HuH-7 (cell line): ENCODE measurements around the gene SYCP2.

Experiments used
- DNase-seq: peaks from one replicate; pipeline ENCODE4 v3.0.0; 2011; ENCODE audit warnings: low spot score

Gene SYCP2

DNA sequence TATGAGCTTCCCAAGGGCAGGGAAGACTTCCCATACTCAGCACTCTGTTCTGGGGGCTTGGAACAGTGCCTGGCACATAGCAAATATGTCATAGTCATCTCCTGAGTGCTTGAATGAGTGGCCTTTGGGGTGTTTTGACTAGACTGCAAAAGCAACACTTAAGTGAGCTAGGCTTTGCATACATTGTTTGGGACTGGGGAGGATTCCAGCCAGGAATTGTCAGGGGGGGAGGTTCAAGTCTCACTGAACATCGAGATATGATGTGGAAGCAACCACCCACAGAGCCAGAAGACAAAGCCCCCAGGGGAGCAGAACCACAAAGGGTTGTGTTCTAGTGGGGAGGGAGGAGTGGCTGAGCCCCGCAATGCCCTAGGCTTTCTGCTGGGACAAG, 98.4 kb downstream of the SYCP2 start:
- no peak for DNase-seq

DNA sequence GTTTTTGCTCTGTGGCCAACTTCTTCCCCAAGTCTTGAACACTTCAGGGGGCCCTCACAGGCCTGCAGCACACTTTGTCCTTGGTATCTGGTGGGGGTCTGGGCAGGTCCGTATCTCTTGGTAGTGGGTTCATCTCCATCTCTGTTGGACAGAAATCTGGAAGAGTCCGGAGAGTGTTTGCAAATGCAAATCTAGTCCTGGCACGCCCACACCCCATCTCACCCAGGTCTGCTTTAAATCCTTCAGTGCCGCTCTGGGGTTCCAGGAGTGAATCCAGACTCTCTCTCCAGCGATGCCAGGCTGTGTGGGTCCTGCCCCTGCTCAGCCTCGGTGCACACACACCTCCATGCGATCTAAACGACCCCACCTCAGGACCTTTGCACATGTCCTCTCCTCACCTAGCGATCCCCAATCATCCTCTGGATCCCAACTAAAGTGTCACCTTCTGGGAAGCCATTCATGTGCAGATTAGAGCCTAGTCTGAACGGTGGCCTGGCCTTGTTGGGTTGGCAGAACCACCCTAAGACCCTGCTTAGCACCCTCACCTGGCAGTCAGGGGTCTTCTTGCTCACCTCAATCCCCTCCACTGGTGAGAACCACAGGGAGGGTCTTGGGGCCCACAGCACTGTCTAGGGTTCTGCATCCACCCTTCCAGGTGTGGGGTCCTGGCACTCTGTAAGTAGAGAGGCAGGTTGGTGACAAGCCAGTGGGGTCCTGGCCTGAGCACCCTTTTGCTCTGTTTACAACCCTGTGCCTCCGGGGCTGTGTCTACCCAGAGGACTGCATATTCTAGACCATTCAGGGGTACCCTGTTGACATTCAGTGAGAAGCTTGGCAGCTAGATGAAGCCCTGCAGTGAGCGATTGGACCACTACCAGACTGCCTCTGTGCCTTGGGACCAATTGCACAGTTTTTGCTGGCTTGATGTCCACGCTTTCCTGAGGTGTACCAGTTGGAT, 100.8 kb downstream of the SYCP2 start:
- DNase-seq, result no peak

DNA sequence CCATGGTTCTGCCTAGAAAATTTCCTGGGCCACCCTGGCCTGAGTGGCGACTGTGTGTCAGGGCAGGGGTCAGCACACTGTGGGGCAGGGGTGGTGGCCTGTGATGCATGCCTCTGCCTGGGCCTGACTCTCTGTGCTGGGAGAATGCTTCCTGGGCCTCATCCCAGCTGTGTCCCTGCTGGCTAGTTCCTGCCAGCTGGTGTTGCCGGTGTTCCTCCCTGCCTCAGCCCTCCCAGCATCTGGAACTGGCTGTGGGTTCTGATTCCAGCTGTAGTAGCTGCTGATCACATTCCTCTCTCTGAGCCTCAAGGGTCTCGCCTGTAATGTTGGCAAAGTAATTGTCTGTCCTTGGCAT, 101.5 kb downstream of the SYCP2 start:
- DNase-seq, result no peak

DNA sequence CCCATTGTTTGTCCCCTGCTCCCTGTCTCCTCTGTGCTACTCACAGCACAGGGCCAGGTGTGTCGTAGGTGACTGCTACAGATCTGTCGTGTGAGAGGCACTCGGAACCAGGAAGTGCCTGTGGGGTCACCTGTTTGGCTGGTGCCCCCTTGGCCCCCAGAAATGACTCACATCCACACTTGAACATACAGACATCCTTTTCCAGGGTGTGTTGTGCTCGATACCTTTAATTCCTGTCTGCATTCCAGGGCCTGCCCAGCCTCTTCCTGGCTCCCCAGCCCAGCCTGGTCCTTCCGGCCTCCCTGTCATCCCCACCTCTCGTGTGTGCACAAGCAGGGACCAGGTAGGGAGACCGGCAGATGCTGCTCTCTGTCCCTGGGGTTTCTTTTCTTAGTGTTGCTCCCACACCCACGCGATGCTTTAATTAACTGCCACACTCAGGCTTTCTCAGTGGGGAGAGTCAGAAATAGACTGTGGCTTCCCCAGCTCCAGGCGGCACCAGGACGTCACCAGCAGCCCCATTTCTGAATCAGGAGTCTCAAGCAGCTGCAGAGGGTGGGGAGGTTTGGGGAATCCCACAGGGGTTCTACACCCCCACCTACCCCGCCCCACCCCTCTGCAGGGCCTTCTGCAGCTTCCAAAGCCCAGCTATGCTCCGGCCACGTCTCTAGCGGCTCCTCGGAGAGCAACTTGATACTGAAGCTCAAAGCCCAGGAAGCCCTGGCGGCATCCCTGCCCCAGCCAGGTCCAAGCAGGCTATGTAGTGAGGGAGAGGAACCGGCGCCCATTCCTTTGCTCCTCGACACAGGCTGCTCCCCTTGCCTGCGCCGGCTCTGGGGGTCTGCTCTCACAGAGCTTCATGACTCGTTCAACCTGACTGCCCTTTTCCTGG, 102.2 kb downstream of the SYCP2 start:
- no peak for DNase-seq

DNA sequence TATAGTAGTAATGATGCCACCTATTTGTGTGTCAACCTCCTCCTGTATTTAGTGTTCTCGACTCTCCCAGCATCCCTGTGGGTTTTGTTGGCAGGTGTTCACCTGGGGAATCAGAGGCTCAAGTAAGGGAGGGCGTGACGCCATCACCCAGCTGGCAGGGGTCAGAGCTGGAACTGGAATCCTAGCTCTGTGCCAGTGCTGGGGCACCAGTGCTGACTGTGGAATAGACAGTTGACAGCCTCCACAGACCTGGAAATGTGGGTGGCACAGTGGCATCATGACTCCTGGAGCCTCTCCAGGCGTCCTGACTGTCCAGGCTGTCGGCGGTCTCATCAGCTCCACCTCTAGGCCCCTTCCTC, 102.8 kb downstream of the SYCP2 start:
- no peak for DNase-seq

DNA sequence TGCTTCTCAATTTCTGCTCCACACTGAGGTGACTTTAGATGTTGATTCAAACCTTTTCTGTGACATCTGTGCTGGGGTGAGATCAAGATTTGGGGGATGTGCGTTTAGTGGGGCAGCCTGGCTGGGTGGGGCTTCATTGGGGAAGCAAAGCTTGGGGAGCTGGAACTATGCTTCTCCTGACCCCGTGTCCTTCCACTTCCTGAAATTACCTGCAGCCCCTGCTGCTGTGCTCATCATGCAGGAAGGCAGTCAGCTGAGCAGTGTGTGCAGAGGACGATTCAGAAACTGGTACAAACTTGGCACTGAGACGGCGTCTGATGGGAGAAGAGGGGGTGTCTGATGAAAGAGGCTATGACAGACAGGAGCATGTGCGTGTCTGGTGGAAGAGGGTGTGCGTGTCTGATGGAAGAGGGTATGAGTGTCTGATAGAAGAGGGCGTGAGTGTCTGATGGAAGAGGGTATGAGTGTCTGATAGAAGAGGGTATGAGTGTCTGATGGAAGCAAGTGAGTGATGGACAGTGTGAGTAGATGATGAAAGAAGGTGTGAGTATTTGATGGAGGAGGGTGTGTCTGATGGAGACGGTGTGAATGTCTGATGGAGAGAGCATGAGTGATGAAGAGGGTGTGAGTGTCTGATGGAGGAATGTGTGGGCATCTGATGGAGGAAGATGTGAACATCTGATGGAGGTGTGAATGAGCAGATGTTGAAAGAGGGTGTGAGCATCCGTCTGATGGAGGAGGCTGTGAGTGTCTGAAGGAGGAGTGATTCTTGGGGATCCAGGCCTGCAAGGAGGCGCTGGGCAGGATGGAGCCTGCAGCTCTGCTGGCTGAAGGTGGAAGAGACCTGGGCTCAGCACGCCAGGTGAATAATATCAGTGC, 103.4 kb downstream of the SYCP2 start:
- DNase-seq, result no peak

DNA sequence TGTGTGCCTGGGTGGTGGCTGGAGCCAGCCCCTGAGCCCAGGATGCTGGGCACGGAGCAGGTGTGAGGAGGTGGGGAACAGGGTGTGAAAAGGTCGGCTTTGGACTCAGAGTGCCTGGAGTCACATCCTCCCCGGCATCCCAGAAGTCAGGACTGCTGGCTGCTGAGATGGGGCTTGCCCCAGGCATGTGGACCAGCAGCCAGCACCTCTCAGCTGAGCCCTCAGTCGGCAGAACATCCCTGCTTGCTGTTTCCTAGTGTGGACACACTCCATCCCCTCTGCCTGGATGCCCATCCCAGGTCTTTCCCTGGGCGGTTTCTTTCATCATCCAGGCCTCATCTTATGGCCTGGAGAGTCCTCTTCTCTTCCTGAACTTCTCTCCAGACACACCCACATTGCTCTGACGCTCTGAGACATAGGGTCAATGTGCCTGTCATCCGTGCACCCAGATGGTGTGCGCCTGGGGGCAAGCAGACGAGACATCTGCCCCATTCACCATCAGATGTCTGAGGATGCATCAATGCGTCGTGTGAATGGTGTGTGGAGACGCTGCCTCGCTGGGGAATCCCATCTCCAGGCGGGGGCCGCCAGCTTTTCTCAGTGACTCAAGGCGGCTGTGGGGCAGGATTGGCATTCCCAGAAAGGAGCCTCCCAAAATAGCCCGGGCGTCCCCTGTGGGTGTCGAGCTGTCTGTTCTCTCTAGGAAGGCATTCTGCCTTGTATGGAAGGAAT, 104.2 kb downstream of the SYCP2 start:
- no peak for DNase-seq

DNA sequence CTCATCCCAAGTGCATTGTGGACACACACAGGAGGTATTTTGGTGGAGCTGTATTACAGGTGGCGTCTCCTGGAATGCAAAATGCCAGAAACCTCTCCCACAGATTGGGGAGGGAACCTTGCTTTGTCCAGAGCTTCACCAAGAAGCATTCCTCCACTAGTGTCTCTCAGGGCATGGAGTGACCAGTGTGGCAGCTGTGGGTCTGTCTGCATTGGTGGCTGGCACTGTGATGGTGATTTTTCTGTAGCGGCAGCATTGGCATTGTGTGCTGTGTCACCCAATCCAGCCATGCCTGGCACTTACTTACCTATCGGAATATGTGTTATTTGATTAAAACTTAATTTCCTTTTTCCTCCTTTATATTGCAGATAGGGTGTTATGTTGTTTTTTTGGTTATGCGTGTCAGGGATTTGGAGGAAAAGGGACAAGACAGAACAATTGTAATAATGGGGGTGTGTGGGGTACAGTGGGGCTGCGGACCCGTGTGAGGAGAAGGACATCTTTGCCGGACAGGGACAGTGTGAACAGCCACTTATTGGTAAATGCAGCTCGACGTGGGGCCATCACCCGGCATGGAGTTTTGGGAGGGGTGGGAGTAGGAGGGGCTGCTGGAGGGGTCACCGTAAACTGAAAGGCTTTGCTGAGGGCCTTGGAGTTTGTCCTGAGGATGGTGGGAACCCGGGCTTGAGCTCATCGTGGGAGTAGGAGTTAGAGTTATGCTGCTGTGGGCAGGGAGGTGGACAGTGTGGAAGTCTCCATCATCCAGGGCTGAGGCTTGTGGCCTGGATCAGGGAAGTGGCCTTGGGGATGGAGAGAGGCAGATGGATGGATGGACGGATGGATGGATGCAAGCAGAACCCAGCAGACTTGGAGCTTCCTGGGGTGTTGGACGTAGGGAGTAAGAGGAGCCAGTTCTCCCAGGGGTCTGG, 105.0 kb downstream of the SYCP2 start:
- no peak for DNase-seq

DNA sequence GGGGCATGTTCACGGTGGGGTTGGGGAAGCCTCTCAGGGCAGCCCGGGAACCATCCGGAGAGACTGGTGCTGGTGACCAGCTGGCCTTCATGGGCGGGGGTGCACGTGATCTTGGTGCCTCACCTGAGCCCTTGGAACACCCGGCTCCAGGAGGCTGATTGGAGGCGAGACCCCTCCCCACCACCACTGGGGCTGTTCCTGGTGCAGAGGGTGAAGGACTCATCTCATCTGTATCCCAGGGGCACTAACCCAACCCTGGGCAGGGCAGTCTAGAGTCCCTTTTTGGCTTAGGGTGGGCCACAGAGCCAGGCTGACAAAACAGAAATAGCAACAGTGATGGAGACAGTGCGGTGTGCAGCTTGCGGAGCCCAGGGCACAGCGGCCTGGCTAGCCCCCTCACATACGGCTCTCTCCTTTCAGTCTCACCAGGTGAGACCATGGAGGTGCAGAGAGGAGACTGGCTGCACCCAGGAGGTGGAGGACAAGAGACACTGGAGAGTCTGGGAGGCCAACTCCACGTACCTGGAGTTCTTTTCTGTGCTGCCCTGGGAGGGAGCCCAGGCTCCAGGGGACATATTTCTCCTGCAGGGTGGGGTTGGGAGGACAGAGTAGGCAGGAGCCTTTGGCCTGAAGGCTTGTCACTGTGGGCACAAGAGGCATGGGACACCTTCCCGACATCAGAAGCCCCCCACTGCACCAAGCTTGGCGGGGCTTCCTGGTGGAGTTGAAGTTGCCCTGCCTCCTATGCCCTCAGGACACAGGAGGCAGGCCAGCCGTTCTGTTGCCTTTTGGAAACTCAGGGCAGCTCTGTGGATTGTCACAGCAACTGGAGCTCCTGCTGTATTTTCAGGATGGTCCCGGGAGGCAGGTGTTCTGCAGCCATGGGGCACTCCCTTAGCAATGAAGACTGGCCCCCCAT, 106.0 kb downstream of the SYCP2 start:
- DNase-seq, result no peak

DNA sequence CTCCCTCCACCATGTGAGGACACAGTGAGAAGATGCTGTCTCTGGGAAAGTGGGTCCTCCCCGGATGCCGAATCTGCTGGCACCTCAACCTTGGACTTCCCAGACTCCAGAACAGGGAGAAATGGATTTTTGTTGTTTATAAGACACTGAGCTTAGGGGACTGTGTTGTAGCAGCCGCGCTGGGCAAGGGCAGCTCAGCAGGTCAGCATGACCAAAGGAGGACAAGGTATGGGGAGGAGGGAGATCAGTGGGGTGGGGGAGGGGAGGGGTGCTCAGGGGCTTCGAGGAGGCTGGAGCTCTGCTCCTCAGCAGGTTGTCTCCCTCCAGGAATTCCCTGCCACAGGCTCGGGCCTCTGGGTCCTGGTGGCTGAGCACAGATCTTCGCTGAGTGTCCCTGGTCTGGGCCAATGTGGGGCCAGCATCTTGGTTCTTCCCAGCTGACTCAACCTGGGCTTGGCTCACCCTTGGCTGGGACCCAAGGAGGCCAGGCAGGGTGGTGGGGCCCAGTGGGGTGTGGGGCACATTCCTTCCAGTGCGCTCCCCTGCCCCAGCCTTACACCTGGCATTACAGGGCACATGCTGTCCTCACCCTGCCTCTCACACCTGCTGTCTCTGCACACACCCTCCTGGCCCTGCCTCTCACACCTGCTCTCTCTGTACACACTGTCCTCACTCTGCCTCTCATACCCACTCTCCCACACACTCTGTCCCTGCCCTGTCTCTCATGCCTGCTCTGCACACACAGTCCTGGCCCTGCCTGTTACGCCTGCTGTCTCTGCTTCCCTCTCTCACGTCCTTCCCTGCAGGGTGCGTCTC, 107.3 kb downstream of the SYCP2 start:
- no peak for DNase-seq

DNA sequence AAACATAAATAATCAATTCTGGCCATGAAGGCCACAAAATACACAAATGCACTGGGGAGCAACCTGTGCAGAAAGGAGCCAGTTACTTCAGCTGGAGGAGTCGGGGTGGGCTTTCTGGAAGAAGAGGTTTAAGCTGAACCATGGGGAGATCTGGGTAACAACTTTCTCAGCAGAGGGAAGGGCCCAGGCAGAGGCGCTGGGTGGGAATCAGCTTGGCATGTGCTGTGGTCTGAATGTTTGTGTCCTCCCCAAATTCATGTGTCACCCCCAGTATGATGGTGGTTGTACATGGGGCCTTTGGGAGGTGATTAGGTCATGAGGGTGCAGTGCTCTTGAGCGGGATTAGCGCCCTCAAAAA, 107.9 kb downstream of the SYCP2 start:
- no peak for DNase-seq

DNA sequence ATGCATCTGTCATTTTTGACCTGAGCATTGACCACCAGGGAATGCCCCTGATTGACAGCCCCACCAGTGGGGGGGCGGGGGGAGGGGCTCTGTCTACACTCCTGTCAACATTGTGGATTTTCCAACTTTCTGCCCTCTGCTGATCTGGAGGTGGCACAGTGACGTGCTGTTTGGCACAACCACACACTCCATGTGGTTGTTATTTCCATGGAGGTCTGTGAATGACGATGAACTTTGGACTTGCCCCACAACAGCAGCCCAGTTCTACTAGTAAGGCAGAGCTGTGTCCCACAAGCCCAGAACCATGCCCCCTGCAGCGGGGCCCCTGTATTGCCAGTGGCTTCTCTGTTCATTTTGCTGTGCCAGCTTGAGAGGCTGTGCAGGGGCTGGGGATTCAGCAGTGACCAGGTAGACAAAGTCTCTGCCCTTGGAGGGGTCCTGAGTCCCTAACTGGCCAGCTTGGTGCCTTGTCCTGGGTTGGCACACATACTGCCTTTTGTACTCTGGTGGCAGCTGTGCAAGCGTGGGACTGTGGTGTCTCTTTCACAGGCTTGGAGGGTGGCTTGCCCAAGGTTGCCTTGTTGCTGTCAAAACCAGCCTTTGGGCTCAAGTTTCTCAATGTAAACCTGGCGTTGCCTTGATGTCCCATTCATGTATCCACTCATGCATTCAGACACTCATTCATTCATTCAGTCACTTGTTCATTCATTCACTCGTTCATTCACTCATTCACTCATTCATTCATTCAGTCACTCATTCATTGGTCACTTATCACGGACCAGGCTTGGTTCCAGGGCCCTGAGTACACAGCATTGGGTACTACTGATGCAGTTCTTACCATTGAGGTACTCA, 108.5 kb downstream of the SYCP2 start:
- DNase-seq, result no peak

DNA sequence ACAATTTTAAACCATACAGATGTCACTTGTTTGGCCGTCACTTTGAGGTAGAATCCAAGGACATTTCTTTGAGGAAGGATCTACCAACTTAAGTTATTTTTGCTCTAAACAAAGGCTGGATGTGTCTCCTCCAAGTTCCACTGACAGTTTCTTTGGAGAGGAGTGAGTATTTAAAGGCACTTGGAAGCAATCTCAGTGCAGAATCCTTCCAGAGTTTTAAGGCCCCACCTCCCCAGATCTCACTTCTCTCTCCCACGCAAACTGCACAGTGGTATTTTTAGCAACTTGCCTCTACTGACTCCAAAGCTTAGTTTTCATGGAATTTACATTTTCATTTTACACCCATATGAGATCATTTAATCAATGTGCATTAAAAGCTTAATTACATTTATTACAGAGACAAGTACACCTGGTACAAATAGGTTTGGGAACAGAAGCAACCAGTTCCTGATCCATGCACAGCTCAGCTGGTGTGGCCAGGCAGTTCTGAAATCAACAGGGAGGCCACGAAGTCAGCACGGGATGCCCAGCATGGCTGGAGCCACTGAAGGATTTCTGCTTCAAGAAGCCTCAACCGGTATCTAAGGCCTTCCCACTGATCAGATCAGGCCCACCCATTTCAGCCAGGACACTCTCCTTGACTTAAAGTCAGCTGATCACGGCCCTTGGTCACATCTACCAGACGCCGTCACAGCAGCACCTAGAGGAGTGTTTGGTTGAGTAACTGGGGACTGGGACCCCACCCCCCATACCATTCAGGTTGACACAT, 109.8 kb downstream of the SYCP2 start:
- no peak for DNase-seq

DNA sequence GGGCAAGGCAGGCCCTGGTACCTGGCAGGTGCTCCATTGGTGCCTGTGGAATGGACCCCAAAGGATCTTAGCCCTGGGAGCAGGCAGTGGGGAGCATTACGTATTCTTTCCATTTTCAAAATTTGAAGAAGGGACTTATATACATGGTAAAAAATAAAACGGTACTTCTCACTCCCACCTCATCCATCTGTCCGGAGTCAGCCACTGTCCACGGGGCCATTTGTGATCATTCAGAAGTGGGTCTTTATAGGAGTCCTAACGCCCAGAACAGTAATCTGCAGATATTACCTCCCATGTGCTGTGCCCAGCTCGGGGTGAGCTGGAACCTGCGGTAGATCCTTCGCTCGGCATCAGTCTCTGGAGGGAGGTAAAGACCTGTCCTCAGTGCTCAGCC, 110.4 kb downstream of the SYCP2 start:
- no peak for DNase-seq

DNA sequence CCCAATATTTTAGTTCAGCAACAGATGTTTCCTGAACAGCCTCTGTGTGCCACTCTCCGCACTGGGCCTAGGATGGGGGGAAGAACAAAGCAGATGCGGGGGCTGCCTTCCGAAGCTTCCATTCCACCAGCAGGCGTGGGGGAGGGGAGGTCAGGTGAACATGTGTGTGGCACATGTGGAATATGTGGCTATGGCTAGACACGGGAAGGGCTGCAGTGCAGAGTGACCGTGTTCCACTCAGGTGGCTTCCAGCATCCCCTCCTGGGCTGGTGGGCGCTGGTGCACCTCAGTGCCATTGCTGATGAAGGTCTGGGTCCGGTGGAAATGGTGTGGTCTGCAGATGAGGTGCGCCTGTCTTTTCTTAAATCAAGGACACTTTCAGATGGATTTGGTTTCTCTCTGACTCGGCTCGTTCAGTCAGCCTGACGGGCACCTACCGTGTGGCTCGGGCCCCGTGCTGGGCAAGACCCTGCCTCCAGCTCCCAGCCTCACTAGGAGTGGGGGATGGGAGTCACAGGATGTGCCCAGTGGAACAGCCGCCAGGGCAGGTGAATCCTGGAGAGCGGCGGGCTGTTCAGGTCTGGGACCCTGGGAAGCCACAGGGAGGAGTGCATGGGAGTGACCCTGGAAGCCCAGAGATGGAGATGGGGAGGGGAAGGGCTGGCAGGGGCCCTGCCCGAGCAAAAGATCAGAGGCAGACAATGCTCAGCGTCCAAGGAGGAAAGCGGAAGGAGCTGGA, 111.0 kb downstream of the SYCP2 start:
- no peak for DNase-seq

DNA sequence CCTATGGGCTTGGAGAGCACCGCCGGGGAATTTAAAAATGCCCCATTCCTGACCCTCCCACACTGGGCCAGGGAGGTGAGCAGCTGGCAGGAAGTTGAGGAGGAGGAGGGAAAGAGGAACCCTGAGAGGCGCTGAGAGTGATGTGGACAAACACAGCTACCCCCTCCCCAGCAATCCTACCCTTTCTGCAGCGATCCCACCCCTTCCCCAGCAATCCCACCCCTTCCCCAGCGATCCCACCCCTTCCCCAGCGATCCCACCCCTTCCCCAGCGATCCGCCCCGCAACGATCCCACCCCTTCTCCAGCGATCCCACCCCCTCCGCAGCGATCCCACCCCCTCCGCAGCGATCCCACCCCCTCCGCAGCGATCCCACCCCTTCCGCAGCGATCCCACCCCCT, 111.6 kb downstream of the SYCP2 start:
- no peak for DNase-seq
